ENCODE data around the gene OTOGL.

- TF ChIP-seq NFRKB (IDR thresholded peaks at IDR 0.05) (no peak), FOXK2 (IDR thresholded peaks at IDR 0.05) (no peak), L3MBTL2 (conservative IDR thresholded peaks at IDR 0.05) (no peak)
Observed at GRCh38 chr12:80260269-80260668, 160.9 kb downstream of the OTOGL start.

All from HEK293T (cell line).